Effector memory CD8-positive, alpha-beta T cell (primary cell): ENCODE data around the gene ESPNL.
"Not testable (repeated sequence)": the region's sequence is repeated elsewhere in the genome, so short reads cannot be mapped to it uniquely, and the experiment has no call there.

ENCODE experiments used
- ATAC-seq: fragments of 150-1000 bp; cut with Tn5 transposase; replicated peaks from 2 replicates; pipeline ENCODE4 v1.10.0; 2021; ENCODE audit warnings: mild to moderate bottlenecking, moderate library complexity
- DNase-seq, 3 experiments: peaks; one replicate each; pipeline ENCODE4 v3.0.0; 2021
- H3K27ac Mint-ChIP-seq, 2 donors: one replicate each; pipeline ENCODE4 v1.8.0; 2022; ENCODE audit warnings: mild to moderate bottlenecking in 2 of 2, mixed read lengths in 2 of 2, moderate library complexity in 2 of 2
- H3K27me3 Mint-ChIP-seq, 2 donors: one replicate each; pipeline ENCODE4 v1.8.0; 2022; ENCODE audit warnings: mixed read lengths in 2 of 2
- H3K36me3 Mint-ChIP-seq: one replicate; pipeline ENCODE4 v1.8.0; 2022; ENCODE audit warnings: mild to moderate bottlenecking, moderate library complexity, mixed read lengths; ENCODE audit not compliant: insufficient read depth
- H3K4me1 Mint-ChIP-seq, 2 donors: one replicate each; pipeline ENCODE4 v1.8.0; 2022; ENCODE audit warnings: low read depth in 2 of 2, mixed read lengths in 2 of 2
- H3K4me3 Mint-ChIP-seq, 2 donors: one replicate each; pipeline ENCODE4 v1.8.0; 2022; ENCODE audit warnings: mild to moderate bottlenecking in 2 of 2, mixed read lengths in 2 of 2, moderate library complexity in 2 of 2
- H3K9me3 Mint-ChIP-seq, 2 donors: one replicate each; pipeline ENCODE4 v1.8.0; 2022; ENCODE audit warnings: mixed read lengths in 2 of 2

Gene ESPNL

DNA sequence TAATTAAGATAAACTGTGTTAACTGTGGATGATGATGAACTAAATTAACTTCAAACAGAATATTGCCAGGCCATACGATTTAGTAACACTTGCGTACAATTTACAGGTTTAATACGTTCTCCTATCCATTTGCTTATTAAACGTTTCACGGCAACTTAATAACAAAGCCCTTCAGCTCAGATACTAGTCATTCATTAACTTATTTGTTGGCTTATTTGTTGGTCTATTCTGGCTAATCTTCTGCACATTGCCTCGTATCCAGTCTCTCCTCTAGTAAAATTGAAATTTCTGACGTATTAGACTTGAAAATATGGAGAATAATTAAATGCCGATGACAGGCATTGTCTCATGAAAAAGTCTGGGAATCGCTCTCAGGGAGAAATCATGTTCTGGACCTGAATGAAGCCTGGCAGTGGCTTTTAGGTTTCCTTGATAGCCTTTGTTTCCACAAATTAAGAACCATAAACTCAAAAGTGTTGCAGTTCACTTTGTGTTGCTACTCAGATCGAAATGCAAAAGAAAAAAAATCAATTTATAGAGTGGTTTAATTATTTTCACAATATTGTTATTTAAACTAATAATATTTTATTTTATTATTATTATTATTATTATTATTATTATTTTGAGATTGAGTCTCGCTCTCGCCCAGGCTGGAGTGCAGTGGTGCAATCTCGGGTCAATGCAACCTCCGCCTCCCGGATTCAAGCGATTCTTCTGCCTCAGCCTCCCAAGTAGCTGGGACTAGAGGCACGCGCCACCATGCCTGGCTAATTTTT, 34.9 kb upstream of the ESPNL start:
- DNase-seq (no peak), ATAC-seq (no peak)
- Mint-ChIP-seq H3K4me1 (peaks cover 34 to 43% of the 10 kb centered on the region in 2 donors), H3K36me3 (peaks cover 18% of the 10 kb centered on the region), H3K27ac (no peak overlapping the region), H3K27me3 (no peaks in the 10 kb centered on the region), H3K9me3 (no peaks in the 10 kb centered on the region), H3K4me3 (no peak overlapping the region)

DNA sequence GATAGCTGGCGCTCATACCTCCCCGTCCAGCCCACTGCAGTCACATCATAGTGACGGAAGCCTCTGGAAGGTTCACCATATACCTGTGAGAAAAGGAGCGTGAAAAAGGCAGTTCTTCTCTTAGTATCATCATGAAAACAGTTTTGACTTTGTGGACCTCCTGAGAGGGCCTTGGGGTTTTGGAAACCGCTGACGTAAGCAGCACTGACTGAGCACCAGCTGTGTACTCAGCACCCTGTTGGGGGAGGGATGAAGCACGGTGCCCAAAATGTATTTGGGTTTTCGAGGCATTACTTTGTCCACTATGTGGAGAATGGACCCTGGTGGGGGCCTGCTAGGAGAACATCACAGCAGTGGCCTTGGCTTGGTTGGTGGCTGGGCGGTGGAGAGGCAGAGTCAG, 33.9 kb upstream of the ESPNL start:
- ATAC-seq (no peak), DNase-seq (no peak)
- peaks cover 31 to 41% of the 10 kb centered on the region in 2 donors for H3K4me1 Mint-ChIP-seq
- peak overlapping the region in 1 of 2 donors; percentile 0 for H3K27ac Mint-ChIP-seq
- H3K27me3 Mint-ChIP-seq = no peaks in the 10 kb centered on the region
- no peak overlapping the region for H3K4me3 Mint-ChIP-seq
- H3K9me3 Mint-ChIP-seq = no peaks in the 10 kb centered on the region
- H3K36me3 Mint-ChIP-seq = peaks cover 23% of the 10 kb centered on the region

DNA sequence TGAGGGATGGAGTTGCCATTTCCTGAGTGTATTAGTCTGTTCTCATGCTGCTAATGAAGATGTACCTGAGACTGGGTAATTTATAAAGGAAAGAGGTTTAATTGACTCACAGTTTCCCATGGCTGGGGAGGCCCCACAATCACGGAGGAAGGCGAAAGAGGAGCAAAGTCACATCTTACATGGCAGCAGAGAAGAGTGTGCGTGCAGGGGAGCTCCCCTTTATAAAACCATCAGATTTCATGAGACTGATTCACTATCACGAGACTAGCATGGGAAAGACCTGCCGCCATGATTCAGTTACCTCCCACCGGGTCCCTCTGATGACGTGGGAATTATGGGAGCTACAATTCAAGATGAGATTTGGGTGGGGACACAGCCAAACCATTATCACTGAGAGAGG, 33.4 kb upstream of the ESPNL start:
- peaks cover 27 to 36% of the 10 kb centered on the region in 2 donors for H3K4me1 Mint-ChIP-seq
- not testable (repeated sequence) for H3K4me3 Mint-ChIP-seq, H3K27me3 Mint-ChIP-seq, H3K9me3 Mint-ChIP-seq, DNase-seq, ATAC-seq
- H3K36me3 Mint-ChIP-seq = peaks cover 23% of the 10 kb centered on the region
- peak overlapping the region in 1 of 2 donors; percentile 0 for H3K27ac Mint-ChIP-seq

DNA sequence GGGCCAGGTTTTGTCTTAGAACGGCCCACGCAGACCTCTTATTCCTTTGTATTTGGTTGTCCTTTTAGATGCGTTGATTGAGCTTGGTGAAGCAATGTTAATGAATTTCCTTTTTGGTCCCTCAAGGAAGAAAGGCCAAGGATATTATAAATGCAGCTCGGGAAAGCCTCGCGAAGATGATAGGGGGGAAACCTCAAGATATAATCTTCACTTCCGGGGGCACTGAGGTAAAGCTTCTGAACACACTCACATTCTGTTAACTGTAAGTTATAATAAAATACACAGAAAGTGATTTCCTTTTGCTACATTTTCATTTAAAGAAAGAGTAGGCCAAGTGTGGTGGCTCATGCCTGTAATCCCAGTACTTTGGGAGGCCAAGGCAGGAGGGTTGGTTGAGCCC, 32.2 kb upstream of the ESPNL start:
- Mint-ChIP-seq H3K9me3 (no peaks in the 10 kb centered on the region), H3K27me3 (no peaks in the 10 kb centered on the region), H3K4me1 (peaks cover 25 to 29% of the 10 kb centered on the region in 2 donors), H3K27ac (peak overlapping the region in 1 of 2 donors; percentile 77), H3K4me3 (peak overlapping the region in 1 of 2 donors; percentile 31), H3K36me3 (peaks cover 23% of the 10 kb centered on the region)
- no peak for DNase-seq
- no peak for ATAC-seq

DNA sequence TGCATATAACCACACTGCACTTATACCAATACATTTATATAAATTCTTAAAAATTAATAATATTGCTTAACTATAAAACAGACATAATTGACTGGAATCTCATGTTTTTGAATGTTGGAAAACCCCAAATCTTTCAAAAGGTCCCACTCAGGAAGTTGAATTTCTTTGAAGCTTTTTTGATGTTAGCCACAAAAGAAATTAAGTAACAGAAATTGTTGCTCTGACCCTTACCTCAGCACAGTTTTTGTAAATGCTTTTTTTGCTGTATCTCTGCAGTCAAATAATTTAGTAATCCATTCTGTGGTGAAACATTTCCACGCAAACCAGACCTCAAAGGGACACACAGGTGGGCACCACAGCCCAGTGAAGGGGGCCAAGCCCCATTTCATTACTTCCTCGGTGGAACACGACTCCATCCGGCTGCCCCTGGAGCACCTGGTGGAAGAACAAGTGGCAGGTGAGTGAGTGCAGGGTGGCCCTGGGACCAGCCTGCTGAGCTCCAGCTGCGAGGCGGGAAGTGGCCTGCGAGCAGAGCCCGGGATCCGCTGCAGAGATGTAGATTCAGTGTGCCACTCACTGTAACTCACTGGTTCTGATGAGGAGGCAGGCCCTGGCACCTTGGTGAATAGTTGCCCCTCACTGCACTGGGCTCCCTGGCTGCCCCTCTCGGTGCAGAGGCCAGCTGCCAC, 31.0 kb upstream of the ESPNL start:
- Mint-ChIP-seq H3K4me3 (peak overlapping the region; percentile 41 to 57), H3K27ac (peak overlapping the region; percentile 59 to 91), H3K36me3 (peaks cover 23% of the 10 kb centered on the region), H3K4me1 (peaks cover 22 to 27% of the 10 kb centered on the region in 2 donors), H3K9me3 (no peaks in the 10 kb centered on the region), H3K27me3 (no peaks in the 10 kb centered on the region)
- ATAC-seq = peak; percentile 70
- no peak for DNase-seq

DNA sequence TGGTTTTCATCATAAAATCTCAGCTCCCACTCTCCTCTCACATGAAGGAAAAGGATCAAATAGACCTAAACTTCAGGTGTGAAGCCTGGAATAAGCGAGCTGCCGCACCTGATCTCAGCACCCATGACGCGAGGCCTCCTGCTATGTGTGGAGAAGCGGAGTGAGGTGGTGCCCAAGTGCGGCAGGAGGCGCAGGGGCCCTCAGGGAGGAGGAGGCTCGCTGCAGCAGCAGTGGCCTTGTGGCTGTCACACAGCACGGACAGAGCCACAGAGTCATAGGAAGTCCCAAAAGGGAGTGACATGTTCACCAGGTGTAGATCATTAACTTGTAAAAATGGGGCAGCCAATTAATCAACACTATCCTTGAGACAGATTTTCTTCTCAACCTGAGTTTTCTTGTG, 30.3 kb upstream of the ESPNL start:
- Mint-ChIP-seq H3K9me3 (no peaks in the 10 kb centered on the region), H3K4me3 (peak overlapping the region; percentile 41 to 57), H3K27me3 (no peaks in the 10 kb centered on the region), H3K36me3 (peaks cover 28% of the 10 kb centered on the region), H3K4me1 (peaks cover 21 to 24% of the 10 kb centered on the region in 2 donors), H3K27ac (peak overlapping the region; percentile 59 to 91)
- ATAC-seq (no peak), DNase-seq (no peak)

DNA sequence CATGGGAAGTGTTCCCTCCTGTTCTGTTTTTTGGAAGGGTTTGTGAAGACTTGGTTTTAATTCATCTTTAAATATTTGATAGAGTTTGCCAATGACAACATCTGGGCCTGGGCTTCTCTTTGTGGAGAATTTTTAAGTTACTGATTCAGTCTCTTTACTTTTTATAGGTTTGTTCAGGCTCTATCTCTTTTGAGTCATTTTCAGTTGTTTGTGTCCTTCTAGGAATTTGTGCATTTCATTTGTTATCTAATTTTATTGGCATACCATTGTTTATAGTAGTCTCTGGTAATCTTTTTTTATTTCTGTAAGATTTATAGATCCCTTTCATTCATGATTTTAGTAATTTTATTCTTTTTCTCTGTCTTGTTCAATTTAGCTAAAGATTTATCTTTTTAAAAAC, 24.7 kb upstream of the ESPNL start:
- Mint-ChIP-seq H3K4me1 (peaks cover 2 to 8% of the 10 kb centered on the region in 2 donors), H3K4me3 (no peak overlapping the region), H3K27me3 (no peaks in the 10 kb centered on the region), H3K27ac (peak overlapping the region in 1 of 2 donors; percentile 15), H3K9me3 (no peaks in the 10 kb centered on the region), H3K36me3 (peaks cover 24% of the 10 kb centered on the region)
- ATAC-seq = no peak
- DNase-seq = no peak

DNA sequence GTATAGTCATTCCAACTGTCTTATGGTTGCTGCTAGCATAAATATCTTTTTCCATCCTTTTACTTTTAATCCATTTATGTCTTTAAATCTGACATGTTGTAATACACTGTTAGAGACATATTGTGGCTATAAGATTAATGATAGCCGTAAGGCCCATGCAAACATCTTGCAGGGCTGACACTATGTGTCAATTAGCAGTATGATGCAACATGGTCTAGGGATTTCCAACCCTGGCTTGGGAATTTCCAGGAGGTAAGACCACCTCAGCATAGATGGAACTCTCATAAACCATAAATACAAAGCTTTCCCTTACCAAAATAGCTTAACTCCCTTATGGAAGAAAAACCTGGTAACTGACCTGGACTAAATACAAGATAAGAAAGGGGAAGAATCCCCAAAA, 22.8 kb upstream of the ESPNL start:
- no peaks in the 10 kb centered on the region for H3K9me3 Mint-ChIP-seq
- no peak overlapping the region for H3K27ac Mint-ChIP-seq

DNA sequence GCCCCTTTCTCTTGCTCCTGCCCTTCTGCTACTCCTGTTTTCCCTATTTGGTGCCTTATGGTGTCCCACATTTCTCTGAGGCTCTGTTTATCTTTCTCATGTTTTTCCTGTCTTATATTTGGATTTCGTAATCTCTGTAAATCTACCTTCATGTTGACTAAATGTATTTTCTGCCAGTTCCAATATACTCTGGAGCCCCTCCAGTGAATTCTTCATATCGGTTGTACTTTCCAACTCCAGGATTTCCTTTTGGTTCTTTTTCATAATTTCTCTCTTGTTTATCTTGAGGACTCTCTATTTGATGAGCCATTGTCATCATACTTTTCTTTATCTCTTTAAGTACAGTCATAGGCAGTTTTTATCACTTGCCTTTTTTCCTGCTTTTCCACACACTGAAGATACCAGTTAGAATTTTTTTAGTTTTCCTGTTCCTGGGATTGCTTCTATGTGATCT, 20.2 kb upstream of the ESPNL start:
- Mint-ChIP-seq H3K27ac (no peak overlapping the region), H3K27me3 (no peaks in the 10 kb centered on the region), H3K4me3 (no peak overlapping the region), H3K9me3 (no peaks in the 10 kb centered on the region), H3K4me1 (peaks cover 0 to 6% of the 10 kb centered on the region in 2 donors), H3K36me3 (peaks cover 40% of the 10 kb centered on the region)
- DNase-seq (no peak), ATAC-seq (no peak)

More for the DNA sequence above, 22.8 kb upstream of the ESPNL start:
- DNase-seq (no peak), ATAC-seq (no peak)
- H3K4me1 Mint-ChIP-seq = peaks cover 0 to 8% of the 10 kb centered on the region in 2 donors
- H3K36me3 Mint-ChIP-seq = peaks cover 26% of the 10 kb centered on the region
- H3K4me3 Mint-ChIP-seq = no peak overlapping the region
- no peaks in the 10 kb centered on the region for H3K27me3 Mint-ChIP-seq

DNA sequence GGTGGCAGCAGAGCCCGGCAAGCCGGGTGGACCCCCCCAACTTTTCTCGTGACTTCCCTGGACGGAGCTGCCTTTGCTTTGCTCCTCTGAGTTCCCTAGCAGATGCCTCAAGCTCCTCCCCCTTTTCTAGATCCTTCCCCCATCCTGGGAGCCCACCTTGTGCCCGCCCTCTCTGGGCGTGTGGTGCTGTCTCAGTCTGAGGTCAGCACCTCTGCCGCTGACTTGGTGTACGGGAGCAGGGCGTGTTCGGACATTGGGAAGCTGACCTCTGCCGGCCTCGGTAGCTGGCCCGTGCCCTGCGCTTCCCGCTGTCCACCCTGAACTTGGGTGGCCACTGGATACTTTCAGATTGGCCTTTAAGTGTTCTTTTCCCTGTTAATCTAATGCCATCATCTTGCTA, 19.6 kb upstream of the ESPNL start:
- Mint-ChIP-seq H3K27ac (no peak overlapping the region), H3K4me1 (no peaks in the 10 kb centered on the region), H3K9me3 (no peaks in the 10 kb centered on the region), H3K27me3 (no peaks in the 10 kb centered on the region), H3K36me3 (peaks cover 46% of the 10 kb centered on the region), H3K4me3 (no peak overlapping the region)
- no peak for DNase-seq
- ATAC-seq = no peak

DNA sequence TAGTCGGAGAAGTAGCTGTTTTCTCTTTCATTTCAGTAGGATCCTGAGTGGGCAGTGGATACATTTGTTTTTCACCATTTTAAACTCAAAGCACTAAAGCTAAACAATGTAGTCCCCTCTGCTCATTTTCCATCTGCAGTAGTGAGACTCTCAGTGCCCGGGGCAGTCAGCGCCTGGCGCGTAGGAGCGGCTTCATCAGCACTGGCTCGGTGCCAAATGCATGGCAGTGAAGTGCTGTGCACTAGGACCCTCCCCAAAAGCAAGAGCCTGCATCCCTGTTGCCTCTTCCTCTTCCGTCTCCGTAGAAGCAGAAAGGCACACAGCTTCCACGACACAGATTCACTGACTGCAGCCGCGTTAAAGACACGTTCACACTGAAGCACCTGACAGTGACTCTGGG, 19.0 kb upstream of the ESPNL start:
- ATAC-seq = no peak
- no peak for DNase-seq
- Mint-ChIP-seq H3K4me3 (no peak overlapping the region), H3K4me1 (no peaks in the 10 kb centered on the region), H3K9me3 (no peaks in the 10 kb centered on the region), H3K27me3 (no peaks in the 10 kb centered on the region), H3K27ac (no peak overlapping the region), H3K36me3 (peaks cover 50% of the 10 kb centered on the region)

DNA sequence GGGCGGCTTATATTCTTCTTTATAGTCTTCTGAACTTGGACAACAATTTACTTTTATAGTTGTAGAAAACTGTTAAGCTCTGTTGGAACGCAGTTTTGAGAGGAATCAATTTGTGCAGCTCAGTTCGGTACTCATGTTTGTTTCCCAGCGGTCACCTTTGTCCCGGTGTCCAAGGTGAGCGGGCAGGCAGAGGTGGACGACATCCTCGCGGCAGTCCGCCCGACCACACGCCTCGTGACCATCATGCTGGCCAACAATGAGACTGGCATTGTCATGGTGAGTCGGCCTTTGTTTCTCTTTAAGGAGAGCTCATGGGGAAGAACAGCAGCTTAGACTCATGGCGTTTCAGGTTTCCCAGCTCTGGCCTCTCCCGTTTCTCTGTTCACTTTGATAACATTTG, 18.6 kb upstream of the ESPNL start:
- Mint-ChIP-seq H3K4me3 (no peak overlapping the region), H3K9me3 (no peaks in the 10 kb centered on the region), H3K4me1 (no peaks in the 10 kb centered on the region), H3K27ac (no peak overlapping the region), H3K36me3 (peaks cover 50% of the 10 kb centered on the region), H3K27me3 (no peaks in the 10 kb centered on the region)
- no peak for ATAC-seq
- no peak for DNase-seq

DNA sequence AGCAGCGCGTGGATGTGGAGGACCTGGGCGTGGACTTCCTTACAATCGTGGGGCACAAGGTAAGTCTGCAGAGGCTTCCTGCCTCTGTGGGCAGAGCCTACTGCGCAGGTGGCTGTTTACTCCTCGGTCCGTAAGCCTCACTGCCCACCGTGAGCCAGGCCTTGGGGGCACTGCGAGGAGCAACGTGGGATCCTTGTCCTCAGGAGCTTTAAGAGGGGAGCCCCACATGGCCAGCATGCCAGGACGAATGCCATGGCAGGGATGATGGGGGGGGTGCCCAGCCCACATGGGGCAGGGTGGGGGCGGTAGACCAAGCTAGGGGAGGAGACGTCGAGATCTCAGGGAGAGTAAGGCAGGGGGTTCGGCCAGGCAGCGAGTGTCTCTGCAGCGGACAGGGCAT, 18.0 kb upstream of the ESPNL start:
- no peak overlapping the region for H3K27ac Mint-ChIP-seq
- H3K4me3 Mint-ChIP-seq = no peak overlapping the region
- H3K9me3 Mint-ChIP-seq = no peaks in the 10 kb centered on the region
- ATAC-seq (no peak), DNase-seq (no peak)
- H3K27me3 Mint-ChIP-seq = no peaks in the 10 kb centered on the region
- peaks cover 46% of the 10 kb centered on the region for H3K36me3 Mint-ChIP-seq
- H3K4me1 Mint-ChIP-seq = peaks cover 0 to 2% of the 10 kb centered on the region in 2 donors

DNA sequence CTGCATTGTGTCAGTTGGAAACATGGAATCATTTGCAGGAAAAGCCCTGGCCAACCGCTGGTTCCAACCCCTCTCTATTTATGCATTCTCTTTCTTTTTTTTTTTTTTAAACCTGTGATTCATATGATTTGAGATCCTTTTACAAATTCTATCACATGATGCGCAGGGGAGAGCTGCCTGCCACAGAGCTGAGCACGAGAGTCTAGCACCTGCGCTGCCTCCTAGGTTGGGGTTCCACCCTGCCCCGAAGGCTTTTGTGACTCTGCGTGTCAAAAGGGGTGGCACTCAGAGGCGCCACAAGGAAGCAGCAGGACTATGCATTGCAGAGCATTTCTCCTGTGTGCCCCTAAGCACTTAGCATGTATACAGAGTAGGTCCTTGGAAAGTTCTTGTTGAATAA, 17.3 kb upstream of the ESPNL start:
- Mint-ChIP-seq H3K27ac (no peak overlapping the region), H3K27me3 (no peaks in the 10 kb centered on the region), H3K36me3 (peaks cover 44% of the 10 kb centered on the region), H3K4me3 (no peak overlapping the region), H3K9me3 (no peaks in the 10 kb centered on the region), H3K4me1 (peaks cover 0 to 3% of the 10 kb centered on the region in 2 donors)
- ATAC-seq = no peak
- no peak for DNase-seq
